ENCODE data around the gene ZNF335.

- TF ChIP-seq CTCF (IDR thresholded peaks at IDR 0.05; ENCODE audit: insufficient read depth, low read length) (no peak), POLR2AphosphoS5 (IDR thresholded peaks at IDR 0.05; ENCODE audit: low read depth) (no peak), GABPA (IDR thresholded peaks at IDR 0.05; ENCODE audit: low read depth) (no peak), REST (IDR thresholded peaks at IDR 0.05; ENCODE audit: insufficient replicate concordance, low read depth) (no peak)
Measured at GRCh38 chr20:45994761-45995493, 22.9 kb upstream of the ZNF335 start.
